IMR-90 (cell line): Measurements from ENCODE around the gene STEAP1.

ENCODE experiments used
- CEBPB ChIP-seq: IDR thresholded peaks from 2 replicates; pipeline ENCODE4 v1.6.1; 2012; ENCODE audit warnings: low read depth, low read length, improper control_type of control experiment
- CHD1 ChIP-seq: IDR thresholded peaks from 2 replicates; pipeline ENCODE4 v1.6.1; 2012; ENCODE audit warnings: low read depth, low read length, improper control_type of control experiment
- CTCF ChIP-seq: conservative IDR thresholded peaks from 2 replicates; pipeline ENCODE4 v1.5.1; 2012; ENCODE audit warnings: mild to moderate bottlenecking, low read depth, low read length, improper control_type of control experiment
- ELK1 ChIP-seq: fragments of 150-350 bp; IDR thresholded peaks from 2 replicates; pipeline ENCODE4 v1.6.1; 2016; ENCODE audit warnings: low read depth, mild to moderate bottlenecking, low read length, moderate library complexity, borderline replicate concordance
- FOS ChIP-seq: fragments of 150-350 bp; IDR thresholded peaks from 2 replicates; pipeline ENCODE4 v1.6.1; 2016; ENCODE audit warnings: low read depth, low read length
- MAFK ChIP-seq: IDR thresholded peaks from 2 replicates; pipeline ENCODE4 v1.6.1; 2012; ENCODE audit warnings: low read depth, low read length, improper control_type of control experiment
- MAZ ChIP-seq: IDR thresholded peaks from 2 replicates; pipeline ENCODE4 v1.6.1; 2012; ENCODE audit warnings: low read depth, mild to moderate bottlenecking, low read length, improper control_type of control experiment, moderate library complexity, borderline replicate concordance
- NFE2L2 ChIP-seq: fragments of 150-350 bp; IDR thresholded peaks from 2 replicates; pipeline ENCODE4 v1.6.1; 2016; ENCODE audit warnings: low read depth, mild to moderate bottlenecking, low read length
- POLR2A ChIP-seq: IDR thresholded peaks from 2 replicates; pipeline ENCODE4 v1.6.1; 2012; ENCODE audit warnings: mild to moderate bottlenecking, low read depth, low read length
- RAD21 ChIP-seq: IDR thresholded peaks from 2 replicates; pipeline ENCODE4 v1.6.1; 2012; ENCODE audit warnings: low read length, improper control_type of control experiment
- RCOR1 ChIP-seq: IDR thresholded peaks from 2 replicates; pipeline ENCODE4 v1.6.1; 2012; ENCODE audit warnings: mild to moderate bottlenecking, low read length, improper control_type of control experiment; ENCODE audit not compliant: insufficient replicate concordance
- RFX5 ChIP-seq: IDR thresholded peaks from 2 replicates; pipeline ENCODE4 v1.8.0; 2012; ENCODE audit warnings: low read depth, mild to moderate bottlenecking, low read length, moderate library complexity
- SMC3 ChIP-seq: fragments of 150-350 bp; IDR thresholded peaks from 2 replicates; pipeline ENCODE4 v1.6.1; 2016; ENCODE audit warnings: low read depth, mild to moderate bottlenecking, antibody characterized with exemption, low read length, moderate library complexity
- USF2 ChIP-seq: fragments of 150-350 bp; IDR thresholded peaks from 2 replicates; pipeline ENCODE4 v1.6.1; 2017; ENCODE audit warnings: mild to moderate bottlenecking, antibody characterized with exemption, low read length, low read depth

- TF ChIP-seq CTCF (no peak), POLR2A (no peak), RFX5 (no peak), RCOR1 (no peak), RAD21 (no peak), USF2 (no peak), NFE2L2 (no peak), CEBPB (no peak), MAFK (no peak), SMC3 (no peak), ELK1 (no peak), MAZ (no peak), FOS (no peak), CHD1 (no peak)
Observed at GRCh38 chr7:90192876-90193750, 38.8 kb downstream of the STEAP1 start.
